ENCODE measurements around the gene PRKAR1A.

PRKAR1A gene

DNA sequence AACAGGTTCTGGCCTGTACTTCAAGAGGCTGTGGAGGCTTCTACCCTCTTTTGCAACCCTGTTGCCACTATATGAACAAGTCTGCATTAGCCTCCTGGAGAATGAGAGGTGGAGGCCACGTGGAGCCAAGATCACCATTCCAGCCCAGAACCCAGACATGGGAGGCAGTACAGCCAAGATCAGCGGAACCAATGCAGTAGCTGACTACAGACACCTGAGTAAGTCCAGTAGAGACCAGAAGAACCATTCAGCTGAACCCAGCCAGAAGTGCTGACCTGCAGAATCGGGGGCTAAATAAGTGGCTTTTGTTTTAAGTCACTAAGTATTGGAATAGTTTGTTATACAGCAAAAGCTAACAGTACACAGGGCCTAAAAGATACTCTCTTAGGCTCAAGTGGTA is 76.9 kb downstream of the PRKAR1A start:
- TF ChIP-seq, protein P1, sequence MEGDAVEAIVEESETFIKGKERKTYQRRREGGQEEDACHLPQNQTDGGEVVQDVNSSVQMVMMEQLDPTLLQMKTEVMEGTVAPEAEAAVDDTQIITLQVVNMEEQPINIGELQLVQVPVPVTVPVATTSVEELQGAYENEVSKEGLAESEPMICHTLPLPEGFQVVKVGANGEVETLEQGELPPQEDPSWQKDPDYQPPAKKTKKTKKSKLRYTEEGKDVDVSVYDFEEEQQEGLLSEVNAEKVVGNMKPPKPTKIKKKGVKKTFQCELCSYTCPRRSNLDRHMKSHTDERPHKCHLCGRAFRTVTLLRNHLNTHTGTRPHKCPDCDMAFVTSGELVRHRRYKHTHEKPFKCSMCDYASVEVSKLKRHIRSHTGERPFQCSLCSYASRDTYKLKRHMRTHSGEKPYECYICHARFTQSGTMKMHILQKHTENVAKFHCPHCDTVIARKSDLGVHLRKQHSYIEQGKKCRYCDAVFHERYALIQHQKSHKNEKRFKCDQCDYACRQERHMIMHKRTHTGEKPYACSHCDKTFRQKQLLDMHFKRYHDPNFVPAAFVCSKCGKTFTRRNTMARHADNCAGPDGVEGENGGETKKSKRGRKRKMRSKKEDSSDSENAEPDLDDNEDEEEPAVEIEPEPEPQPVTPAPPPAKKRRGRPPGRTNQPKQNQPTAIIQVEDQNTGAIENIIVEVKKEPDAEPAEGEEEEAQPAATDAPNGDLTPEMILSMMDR (conservative IDR thresholded peaks at IDR 0.05): no peak
- TF ChIP-seq ZFX (IDR thresholded peaks at IDR 0.05): no peak
- no peak overlapping the region for H3K27ac ChIP-seq

DNA sequence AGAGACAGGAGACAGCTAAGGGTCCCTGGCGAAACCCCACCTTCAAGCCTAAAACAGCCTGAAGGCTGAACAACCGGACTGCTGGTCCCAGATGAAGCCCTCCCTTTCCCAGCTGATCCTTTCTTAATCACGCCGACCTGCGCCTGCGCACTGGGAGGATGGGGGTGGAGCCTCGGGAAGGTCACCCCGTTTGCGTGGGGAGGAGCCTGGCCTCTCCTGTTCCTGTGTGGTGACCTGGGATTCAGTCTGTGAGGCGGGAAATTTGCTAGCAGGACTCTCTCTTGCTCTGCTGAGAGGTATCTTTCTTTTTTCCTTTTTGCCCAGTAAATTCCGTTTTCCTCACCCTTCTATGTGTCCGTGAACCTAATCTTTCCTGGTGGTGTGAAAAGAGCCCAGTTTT is 79.4 kb downstream of the PRKAR1A start:
- H3K27ac ChIP-seq: peak overlapping the region; percentile 11
- TF ChIP-seq ZFX (IDR thresholded peaks at IDR 0.05): no peak
- TF ChIP-seq, protein P1 (conservative IDR thresholded peaks at IDR 0.05): no peak

GRCh38 chr17:68592009-68592408 is 79.8 kb downstream of the PRKAR1A start:
- TF ChIP-seq, protein P1 (conservative IDR thresholded peaks at IDR 0.05): no peak
- TF ChIP-seq ZFX (IDR thresholded peaks at IDR 0.05): no peak
- peak overlapping the region; percentile 11 for H3K27ac ChIP-seq

DNA sequence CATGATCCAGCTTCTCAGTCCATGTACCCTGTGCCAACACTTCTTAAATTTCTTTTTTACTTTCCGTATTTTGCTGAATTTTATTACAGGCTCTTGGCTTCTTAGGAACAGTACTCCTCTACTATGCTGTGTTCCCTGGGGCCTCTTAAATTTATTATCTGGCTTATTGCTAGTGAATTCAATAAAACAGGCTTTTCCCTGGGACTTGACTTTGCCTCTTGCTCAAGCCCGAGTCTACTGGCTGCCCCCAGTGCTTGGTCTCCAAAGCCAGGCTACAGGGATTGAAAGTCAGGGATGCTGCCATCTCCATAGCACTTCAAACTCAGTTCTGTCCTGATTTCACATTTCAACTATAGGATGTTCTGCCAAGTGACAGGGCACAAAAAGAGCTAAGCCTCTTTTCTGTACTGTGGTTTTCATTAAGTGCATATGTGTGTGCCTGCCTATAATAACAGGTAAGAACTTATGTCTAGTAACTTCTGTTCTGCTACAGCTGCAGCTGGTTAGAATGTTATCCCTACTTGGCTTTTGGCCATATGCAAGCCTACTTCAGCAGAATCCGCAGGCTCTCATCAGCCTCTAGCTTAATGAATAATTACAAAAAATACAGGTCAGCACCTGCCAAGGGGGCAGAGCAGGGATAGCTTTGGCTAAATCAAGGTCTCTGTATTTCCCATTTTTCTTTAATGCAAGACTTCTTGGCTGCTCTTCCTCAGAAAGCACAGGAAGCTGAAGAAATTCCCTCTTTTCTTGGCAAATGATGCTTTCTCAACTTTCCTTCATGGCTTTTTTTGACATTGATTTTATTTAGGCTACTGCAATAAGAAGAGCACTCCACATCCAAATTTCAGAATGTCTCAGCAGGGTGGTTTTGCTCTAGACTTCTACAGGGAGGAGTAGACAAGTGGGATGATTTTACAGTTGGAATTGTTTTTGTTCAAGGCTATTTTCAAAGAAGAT is 80.7 kb downstream of the PRKAR1A start:
- H3K27ac ChIP-seq: no peak overlapping the region
- TF ChIP-seq, protein P1 (conservative IDR thresholded peaks at IDR 0.05): no peak
- no peak for TF ChIP-seq ZFX (IDR thresholded peaks at IDR 0.05)

DNA sequence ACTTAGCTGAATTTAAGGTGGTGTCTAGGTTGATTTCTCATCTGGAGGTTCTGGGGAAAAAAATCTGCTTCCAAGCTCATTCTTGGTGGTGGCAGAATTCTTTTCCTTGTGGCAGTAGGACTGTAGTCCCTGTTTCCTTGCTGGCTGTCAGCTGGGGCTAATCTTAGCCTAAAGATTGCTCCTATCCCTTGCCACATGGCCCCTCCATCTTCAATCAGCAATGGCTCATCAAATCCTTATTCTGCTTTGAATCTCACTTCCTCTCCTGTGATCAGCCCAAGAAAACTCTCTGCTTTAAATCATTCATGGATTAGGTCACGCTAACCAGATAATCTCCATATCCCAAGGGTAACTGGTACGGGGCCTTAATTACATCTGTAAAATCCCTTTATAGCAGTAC is 82.3 kb downstream of the PRKAR1A start:
- TF ChIP-seq, protein P1 (conservative IDR thresholded peaks at IDR 0.05): no peak
- no peak for TF ChIP-seq ZFX (IDR thresholded peaks at IDR 0.05)
- no peak overlapping the region for H3K27ac ChIP-seq

DNA sequence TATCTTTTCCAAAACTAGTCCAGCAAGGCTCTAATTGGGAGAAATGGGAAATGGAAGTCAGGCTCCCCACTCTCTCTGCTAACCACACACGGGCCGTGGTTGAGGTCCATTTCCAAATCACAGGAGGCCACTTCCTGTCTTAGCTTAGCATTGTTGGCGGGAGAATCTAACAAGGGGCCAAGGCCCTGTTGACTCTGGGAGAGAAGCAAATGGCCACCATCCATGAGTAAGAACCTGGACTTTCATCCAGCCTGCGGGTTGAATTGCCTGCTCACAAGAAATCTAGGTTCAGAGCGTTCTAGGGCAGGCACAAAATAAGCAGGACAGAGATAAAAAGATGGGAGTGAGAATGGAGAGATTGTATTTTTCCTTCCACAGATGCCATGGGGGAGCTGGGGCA is 83.3 kb downstream of the PRKAR1A start:
- TF ChIP-seq, protein P1 (conservative IDR thresholded peaks at IDR 0.05): no peak
- TF ChIP-seq ZFX (IDR thresholded peaks at IDR 0.05): no peak
- H3K27ac ChIP-seq: no peak overlapping the region

GRCh38 chr17:68595986-68596385 is 83.8 kb downstream of the PRKAR1A start:
- no peak overlapping the region for H3K27ac ChIP-seq
- TF ChIP-seq, protein P1 (conservative IDR thresholded peaks at IDR 0.05): no peak
- TF ChIP-seq ZFX (IDR thresholded peaks at IDR 0.05): no peak

Measured in C4-2B (cell line).